Stimulated activated CD4-positive, alpha-beta T cell treated with anti-CD3 and anti-CD28 coated beads, TNF-alpha, amount 100 ng/mL, for 48 hours (primary cell): ENCODE results near the gene MAP3K8.

Experiments
- DNase-seq, 3 donors: peaks; one replicate each; pipeline ENCODE4 v3.0.0-alpha.2; 2020; ENCODE audit warnings: low read depth in 3 of 3

The MAP3K8 gene

GRCh38 chr10:30433730-30434272 lies at the start of gene MAP3K8:
Gene MAP3K8, plus strand, starts transcription at chr10:30434184. Its CDS starts 4,755 bp downstream, at chr10:30438939.
- peak; percentile 67 to 85 (median 67) for DNase-seq

GRCh38 chr10:30384701-30385201 lies 49.2 kb upstream of the MAP3K8 start:
- no peak for DNase-seq

GRCh38 chr10:30386801-30387588 lies 47.0 kb upstream of the MAP3K8 start:
- DNase-seq: no peak

- no peak for DNase-seq
These were observed 46.2 kb upstream of the MAP3K8 start for GRCh38 chr10:30387646-30388243.

GRCh38 chr10:30389543-30389942 lies 44.4 kb upstream of the MAP3K8 start:
- no peak for DNase-seq

GRCh38 chr10:30390207-30390606 lies 43.8 kb upstream of the MAP3K8 start:
- DNase-seq: no peak

- DNase-seq: no peak
These were observed 42.7 kb upstream of the MAP3K8 start for GRCh38 chr10:30391266-30391665.

- DNase-seq: peak; percentile 54 to 64 (median 59)
These were observed 41.4 kb upstream of the MAP3K8 start for GRCh38 chr10:30392564-30392990.

- no peak for DNase-seq
These were observed 37.7 kb upstream of the MAP3K8 start for GRCh38 chr10:30396293-30396692.

- DNase-seq: no peak
These were observed 37.3 kb upstream of the MAP3K8 start for GRCh38 chr10:30396698-30397097.

GRCh38 chr10:30398193-30398592 lies 35.8 kb upstream of the MAP3K8 start:
- no peak for DNase-seq

- DNase-seq: no peak
These were observed 35.2 kb upstream of the MAP3K8 start for GRCh38 chr10:30398788-30399187.

- no peak for DNase-seq
These were observed 30.5 kb upstream of the MAP3K8 start for GRCh38 chr10:30403494-30403893.

GRCh38 chr10:30404540-30404939 lies 29.4 kb upstream of the MAP3K8 start:
- no peak for DNase-seq

- DNase-seq: no peak
These were observed 22.7 kb upstream of the MAP3K8 start for GRCh38 chr10:30411263-30411662.

GRCh38 chr10:30412901-30413300 lies 21.1 kb upstream of the MAP3K8 start:
- DNase-seq: no peak

- DNase-seq: no peak
These were observed 19.9 kb upstream of the MAP3K8 start for GRCh38 chr10:30413996-30414576.

GRCh38 chr10:30415593-30415992 lies 18.4 kb upstream of the MAP3K8 start:
- DNase-seq: no peak

- no peak for DNase-seq
These were observed 16.7 kb upstream of the MAP3K8 start for GRCh38 chr10:30417301-30417700.

- DNase-seq: no peak
These were observed 13.7 kb upstream of the MAP3K8 start for GRCh38 chr10:30420266-30420665.

- no peak for DNase-seq
These were observed 13.2 kb upstream of the MAP3K8 start for GRCh38 chr10:30420766-30421165.

GRCh38 chr10:30422151-30422695 lies 11.8 kb upstream of the MAP3K8 start:
- no peak for DNase-seq
